H1 (cell line): ENCODE measurements around the gene IGFALS. TPM values are rescaled to one million over a fixed set of nuclear protein-coding genes. Genes with fewer than 3 reads are reported as not detected.

Experiments used
- CTCF ChIA-PET: fragments of 300-600 bp; sonication (Branson Sonifier 250); formaldehyde crosslinking; loops from one replicate; lab custom pipeline; 2021; ENCODE audit not compliant: partially characterized antibody; lab: Charles Lee
- POLR2A ChIA-PET: fragments of 300-600 bp; sonication (Branson Sonifier 250); formaldehyde crosslinking; loops from one replicate; lab custom pipeline; 2021; ENCODE audit warnings: inconsistent platforms; ENCODE audit not compliant: partially characterized antibody; lab: Charles Lee
- DNase-seq, 2 experiments: peaks; one replicate each; pipeline versions ENCODE4 v3.0.0 to v3.0.0-alpha.2; 2010 to 2022; ENCODE audit warnings: low spot score in 2 of 2, low read depth in 1 of 2, mixed read lengths in 1 of 2
- FAIRE-seq: peaks from 2 replicates; lab custom pipeline; 2011; peaks lifted over from hg19 to GRCh38; lab: Jason Lieb, UNC
- H2AFZ ChIP-seq: 2 replicates; pipeline ENCODE4 v1.8.1; 2012; ENCODE audit warnings: low read length, inconsistent platforms
- H2AK5ac ChIP-seq: 2 replicates; pipeline ENCODE4 v1.6.1; 2013; ENCODE audit warnings: low read depth, low read length
- H2BK120ac ChIP-seq: replicated peaks from 2 replicates; pipeline ENCODE3; 2013; ENCODE audit warnings: low read depth, low read length, inconsistent platforms
- H2BK12ac ChIP-seq: 2 replicates; pipeline ENCODE4 v1.6.1; 2013; ENCODE audit warnings: low read depth, low read length
- H2BK15ac ChIP-seq: 2 replicates; pipeline ENCODE4 v1.6.1; 2013; ENCODE audit warnings: low read length
- H2BK20ac ChIP-seq: 2 replicates; pipeline ENCODE4 v1.6.1; 2013; ENCODE audit warnings: low read length
- H2BK5ac ChIP-seq: 2 replicates; pipeline ENCODE4 v1.6.1; 2013; ENCODE audit warnings: low read depth, low read length
- H3K14ac ChIP-seq: 2 replicates; pipeline ENCODE4 v1.6.1; 2013; ENCODE audit warnings: inconsistent platforms; ENCODE audit not compliant: insufficient read length
- H3K18ac ChIP-seq: 2 replicates; pipeline ENCODE4 v1.6.1; 2013; ENCODE audit warnings: low read length; ENCODE audit errors: extremely low read depth
- H3K23ac ChIP-seq: 2 replicates; pipeline ENCODE4 v1.6.1; 2013; ENCODE audit warnings: inconsistent platforms; ENCODE audit not compliant: insufficient read length
- H3K23me2 ChIP-seq: 2 replicates; pipeline ENCODE4 v1.6.1; 2013; ENCODE audit warnings: low read depth, low read length
- H3K27ac ChIP-seq: 2 replicates; pipeline ENCODE4 v1.6.1; 2011; ENCODE audit warnings: low read depth, low read length, inconsistent platforms
- H3K27me3 ChIP-seq, 4 experiments: replicated peaks in 1 of 4; 1 replicate in 1 of 4; 2 replicates in 3 of 4; pipeline versions ENCODE4 v1.6.1 to v1.8.1; 2011 to 2013; ENCODE audit warnings: low read length in 3 of 4, mild to moderate bottlenecking in 3 of 4, inconsistent platforms in 2 of 4, mixed read lengths in 2 of 4, moderate library complexity in 1 of 4; ENCODE audit not compliant: control insufficient read depth in 3 of 4, insufficient read depth in 3 of 4; ENCODE audit errors: extremely low read depth in 1 of 4
- H3K36me3 ChIP-seq, 4 experiments: 2 replicates each; pipeline versions ENCODE4 v1.6.1 to v1.8.1; 2011 to 2013; ENCODE audit warnings: mild to moderate bottlenecking in 4 of 4, low read length in 3 of 4, moderate library complexity in 2 of 4, control low read depth in 1 of 4, inconsistent platforms in 1 of 4; ENCODE audit not compliant: insufficient read depth in 4 of 4, control insufficient read depth in 2 of 4
- H3K4ac ChIP-seq: replicated peaks from 2 replicates; pipeline ENCODE3; 2013; ENCODE audit warnings: low read length, low read depth, mixed read lengths, inconsistent platforms; ENCODE audit not compliant: insufficient read length
- H3K4me1 ChIP-seq, 4 experiments: replicated peaks in 1 of 4; 1 replicate in 1 of 4; 2 replicates in 3 of 4; pipeline versions ENCODE4 v1.6.1 to v1.8.1; 2011 to 2013; ENCODE audit warnings: low read length in 3 of 4, inconsistent platforms in 2 of 4, mixed read lengths in 1 of 4; ENCODE audit not compliant: insufficient read depth in 4 of 4, control insufficient read depth in 3 of 4
- H3K4me2 ChIP-seq, 2 experiments: 2 replicates each; pipeline versions ENCODE4 v1.6.1 to v1.8.1; 2011 to 2013; ENCODE audit warnings: low read depth in 2 of 2, low read length in 2 of 2, control low read depth in 1 of 2, inconsistent platforms in 1 of 2, mild to moderate bottlenecking in 1 of 2; ENCODE audit not compliant: insufficient read depth in 1 of 2
- H3K4me3 ChIP-seq, 4 experiments: fragments of 200-600, 300-600 bp in 1 of 4; sonication (generic), shearing (Covaris generic), sonication (Bioruptor Twin) in 1 of 4; 2 replicates each; pipeline versions ENCODE4 v1.5.1 to v1.8.1; 2011 to 2016; ENCODE audit warnings: low read length in 4 of 4, low read depth in 3 of 4, control low read depth in 2 of 4, inconsistent platforms in 2 of 4, mild to moderate bottlenecking in 2 of 4, mixed read lengths in 1 of 4, moderate library complexity in 1 of 4; ENCODE audit not compliant: insufficient read depth in 2 of 4; ENCODE audit errors: extremely low read depth in 1 of 4
- H3K56ac ChIP-seq: replicated peaks from 2 replicates; pipeline ENCODE3; 2013; ENCODE audit warnings: low read depth, mild to moderate bottlenecking, mixed read lengths, low read length, inconsistent platforms; ENCODE audit not compliant: insufficient read length
- H3K79me1 ChIP-seq: 2 replicates; pipeline ENCODE4 v1.6.1; 2013; ENCODE audit warnings: low read depth, low read length, control low read depth
- H3K79me2 ChIP-seq, 2 experiments: 2 replicates each; pipeline versions ENCODE4 v1.6.1 to v1.8.1; 2012 to 2013; ENCODE audit warnings: low read length in 2 of 2, mild to moderate bottlenecking in 2 of 2, inconsistent platforms in 1 of 2; ENCODE audit not compliant: insufficient read depth in 2 of 2, control insufficient read depth in 1 of 2
- H3K9ac ChIP-seq, 4 experiments: replicated peaks in 1 of 4; 1 replicate in 1 of 4; 2 replicates in 3 of 4; pipeline versions ENCODE4 v1.6.1 to v1.8.1; 2011 to 2013; ENCODE audit warnings: low read depth in 3 of 4, low read length in 3 of 4, control low read depth in 2 of 4, mild to moderate bottlenecking in 2 of 4, moderate library complexity in 2 of 4, inconsistent platforms in 1 of 4; ENCODE audit errors: extremely low read depth in 1 of 4
- H3K9me3 ChIP-seq, 2 experiments: 2 replicates each; pipeline versions ENCODE4 v1.6.1 to v1.8.1; 2012 to 2013; ENCODE audit warnings: mild to moderate bottlenecking in 2 of 2, moderate library complexity in 2 of 2, control low read depth in 1 of 2, inconsistent platforms in 1 of 2, low read depth in 1 of 2, low read length in 1 of 2, mixed read lengths in 1 of 2; ENCODE audit not compliant: insufficient read depth in 2 of 2
- H4K20me1 ChIP-seq, 2 experiments: replicated peaks in 1 of 2; 2 replicates each; pipeline versions ENCODE3 to v1.8.1; 2011 to 2013; ENCODE audit warnings: inconsistent platforms in 2 of 2, low read length in 2 of 2, mild to moderate bottlenecking in 1 of 2; ENCODE audit not compliant: insufficient read depth in 2 of 2, control insufficient read depth in 1 of 2
- H4K5ac ChIP-seq: 2 replicates; pipeline ENCODE4 v1.6.1; 2013; ENCODE audit warnings: low read length, low read depth, mixed read lengths, inconsistent platforms; ENCODE audit not compliant: insufficient read length
- H4K8ac ChIP-seq: 2 replicates; pipeline ENCODE4 v1.8.0; 2013; ENCODE audit warnings: mild to moderate bottlenecking, moderate library complexity, low read length, inconsistent platforms; ENCODE audit not compliant: insufficient read depth; ENCODE audit errors: extremely low read depth
- H4K91ac ChIP-seq: replicated peaks from 2 replicates; pipeline ENCODE3; 2013; ENCODE audit warnings: low read length, mixed read lengths, inconsistent platforms; ENCODE audit not compliant: insufficient read length
- CHD2 ChIP-seq: IDR thresholded peaks from 2 replicates; pipeline ENCODE4 v1.6.1; 2012; ENCODE audit warnings: low read length, improper control_type of control experiment
- CTBP2 ChIP-seq: IDR thresholded peaks from 2 replicates; pipeline ENCODE4 v1.7.0; 2011; ENCODE audit warnings: borderline replicate concordance, mild to moderate bottlenecking, moderate library complexity, mixed read lengths, low read length; ENCODE audit not compliant: insufficient read depth, insufficient read length
- GTF2F1 ChIP-seq: IDR thresholded peaks from 2 replicates; pipeline ENCODE4 v1.6.1; 2012; ENCODE audit warnings: low read depth, low read length, improper control_type of control experiment, borderline replicate concordance
- NANOG ChIP-seq: IDR thresholded peaks from 2 replicates; pipeline ENCODE4 v1.6.1; 2011; ENCODE audit warnings: low read length, low read depth, mild to moderate bottlenecking, inconsistent platforms; ENCODE audit not compliant: insufficient read depth, poor library complexity, severe bottlenecking
- POU5F1 ChIP-seq: IDR thresholded peaks from 2 replicates; pipeline ENCODE4 v1.6.1; 2011; ENCODE audit warnings: low read depth, mild to moderate bottlenecking, low read length, moderate library complexity
- SRF ChIP-seq: IDR thresholded peaks from 2 replicates; pipeline ENCODE4 v1.6.1; 2011; ENCODE audit warnings: mild to moderate bottlenecking, low read depth, low read length, moderate library complexity
- YY1 ChIP-seq: IDR thresholded peaks from 2 replicates; pipeline ENCODE4 v1.6.1; 2011; ENCODE audit warnings: low read depth, mild to moderate bottlenecking, low read length
- WGBS, 2 experiments: shearing (Covaris generic) in 1 of 2; methylation state at CpG; one replicate each; pipeline versions ENCODE4 v1.1.6 to v1.1.7; 2013 to 2015; ENCODE audit warnings: low lambda C conversion rate in 2 of 2, mixed read lengths in 2 of 2, inconsistent platforms in 1 of 2, low coverage in 1 of 2, missing lambda C conversion rate in 1 of 2; ENCODE audit not compliant: insufficient replicate concordance in 2 of 2, insufficient coverage in 1 of 2, insufficient read length in 1 of 2; ENCODE audit errors: extremely low coverage in 1 of 2, missing lambda C conversion rate in 1 of 2; 5-methylcytosine and 5-hydroxymethylcytosine counted together
- polyA plus RNA-seq, 7 experiments: library from polyadenylated mRNA; depleted of rRNA in 3 of 7; stranded (reverse) in 5 of 7; unstranded in 2 of 7; fragments of >200 nt in 5 of 7; fragments of 200-250 nt in 2 of 7; gene quantifications; 1 replicate in 5 of 7; 2 replicates in 1 of 7; 4 replicates in 1 of 7; pipeline versions ENCODE4 v1.2.1 to v1.2.3, GENCODE V29; 2011 to 2013; ENCODE audit warnings: missing spikeins in 2 of 7, mixed read lengths in 2 of 7
- total RNA-seq: library from RNA; stranded (reverse); fragmentation: NEBNext Ultra II Directional; extraction: Animal tissue kit (Norgen Biotek cat#: 25700); gene quantifications from 2 replicates; pipeline ENCODE4 v1.2.1, GENCODE V29; 2021
- TF ChIP-seq, protein P1 (sequence below): IDR thresholded peaks from 2 replicates; pipeline ENCODE4 v1.6.1; 2012; ENCODE audit warnings: low read length, inconsistent platforms

The IGFALS gene
- total and polyA plus RNA-seq, 2 of the 8 experiments (the other 6 are each of a cell fraction or from before 2014, with no cell fraction given) = not detected

DNA sequence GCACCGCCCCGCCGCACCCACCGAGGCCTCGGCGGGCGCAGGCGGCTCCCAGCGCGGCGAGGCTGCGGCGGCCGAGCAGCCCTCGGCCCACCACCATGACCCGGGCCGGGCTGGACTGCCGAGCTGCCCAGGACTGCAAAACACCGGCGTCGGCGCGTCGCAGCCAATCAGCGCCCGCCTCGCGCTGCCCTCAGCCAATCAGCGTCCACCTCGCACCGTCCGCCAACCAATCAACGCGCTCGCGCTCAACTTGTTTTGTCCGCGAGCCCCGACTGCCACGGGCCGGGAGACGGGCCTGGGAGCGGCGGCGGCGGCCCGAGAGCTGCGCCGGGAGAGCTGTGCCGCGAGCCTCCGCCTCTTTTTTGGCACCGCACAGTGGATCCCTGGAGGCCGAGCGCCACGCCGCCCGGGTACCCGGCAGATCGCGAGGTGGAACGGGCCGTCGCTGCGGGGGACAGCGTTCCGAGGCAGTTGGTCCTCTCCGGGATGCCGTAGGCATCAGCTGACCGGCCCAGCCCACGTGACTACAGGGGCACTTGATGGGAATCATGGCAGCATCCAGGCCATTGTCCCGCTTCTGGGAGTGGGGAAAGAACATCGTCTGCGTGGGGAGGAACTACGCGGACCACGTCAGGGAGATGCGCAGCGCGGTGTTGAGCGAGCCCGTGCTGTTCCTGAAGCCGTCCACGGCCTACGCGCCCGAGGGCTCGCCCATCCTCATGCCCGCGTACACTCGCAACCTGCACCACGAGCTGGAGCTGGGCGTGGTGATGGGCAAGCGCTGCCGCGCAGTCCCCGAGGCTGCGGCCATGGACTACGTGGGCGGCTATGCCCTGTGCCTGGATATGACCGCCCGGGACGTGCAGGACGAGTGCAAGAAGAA, 33.4 kb upstream of the IGFALS start, which contains the start of the genes FAHD1 and HAGH:
Gene FAHD1, plus strand, starts transcription at position 516 of the 883 bp plus-strand sequence. Its CDS starts 33 bp downstream, at position 549.
Gene HAGH, minus strand, starts transcription at position 135 of the 883 bp plus-strand sequence. Its CDS starts 38 bp downstream, at position 97.
- Histone ChIP-seq H4K91ac (peak within 1 kb of the TSS; percentile 99), H3K79me1 (peaks cover 10% of the 10 kb centered on the region), H2AK5ac (peak within 1 kb of the TSS; percentile 59; the same call in 1 of the 2 replicates), H2BK120ac (no peak within 1 kb of the TSS), H3K56ac (peak within 1 kb of the TSS; percentile 87), H2BK5ac (peak within 1 kb of the TSS; percentile 41; the same call in 1 of the 2 replicates), H4K20me1 (peaks cover 2 to 12% of the 10 kb centered on the region in 2 experiments), H4K8ac (peak within 1 kb of the TSS; percentile 97), H3K23me2 (peaks cover 3% of the 10 kb centered on the region; the same call in 1 of the 2 replicates), H3K4me3 (peak within 1 kb of the TSS; percentile 83 to 95 (median 90)), H3K14ac (no peak within 1 kb of the TSS), H3K4me1 (peaks cover 0 to 10% (median 3%) of the 10 kb centered on the region in 4 experiments; a peak in 5 of 7 replicates), H3K9me3 (no peaks in the 10 kb centered on the region), H3K79me2 (peaks cover 0 to 20% of the 10 kb centered on the region in 2 experiments; a peak in 2 of 4 replicates), H2BK20ac (no peak within 1 kb of the TSS), H3K9ac (peak within 1 kb of the TSS; percentile 67 to 88 (median 87)), H3K4me2 (peak within 1 kb of the TSS; percentile 70 to 98), H2AFZ (peak within 1 kb of the TSS; percentile 95), H2BK12ac (peak within 1 kb of the TSS; percentile 72; the same call in 1 of the 2 replicates), H3K27ac (peak within 1 kb of the TSS; percentile 58; the same call in 1 of the 2 replicates), H3K4ac (peak within 1 kb of the TSS; percentile 98), H3K18ac (peak within 1 kb of the TSS; percentile 96), H2BK15ac (peak within 1 kb of the TSS; percentile 98; the same call in 1 of the 2 replicates), H3K23ac (no peak within 1 kb of the TSS), H3K27me3 (peaks cover 0 to 5% (median 0%) of the 10 kb centered on the region in 4 experiments; a peak in 4 of 7 replicates), H4K5ac (peak within 1 kb of the TSS; percentile 81), H3K36me3 (no peaks in the 10 kb centered on the region; a peak in 1 of 8 replicates)
- ChIA-PET POLR2A (interaction anchor here (0.6 to 2.5 kb wide), 21 partner anchors 11 to 151 kb away, joined by 3 to 13 read pairs (median 4); partner anchors contain the start of genes EME2, JPT2, MRPS34 and MSRB1), CTCF (interaction anchor here (1.1 kb wide), 1 partner anchor 42 kb away, joined by 3 read pairs; no protein-coding TSS in a partner anchor)
- FAIRE-seq = no peak
- WGBS, 2 experiments = 2% methylated on average over 87 of the region's 104 CpGs; no CpG with 5 or more reads in 1 of the 2 experiments
- DNase-seq = peak; percentile 83 to 95
- TF ChIP-seq POU5F1 = no peak
- TF ChIP-seq CTBP2 = no peak
- TF ChIP-seq, protein P1, sequence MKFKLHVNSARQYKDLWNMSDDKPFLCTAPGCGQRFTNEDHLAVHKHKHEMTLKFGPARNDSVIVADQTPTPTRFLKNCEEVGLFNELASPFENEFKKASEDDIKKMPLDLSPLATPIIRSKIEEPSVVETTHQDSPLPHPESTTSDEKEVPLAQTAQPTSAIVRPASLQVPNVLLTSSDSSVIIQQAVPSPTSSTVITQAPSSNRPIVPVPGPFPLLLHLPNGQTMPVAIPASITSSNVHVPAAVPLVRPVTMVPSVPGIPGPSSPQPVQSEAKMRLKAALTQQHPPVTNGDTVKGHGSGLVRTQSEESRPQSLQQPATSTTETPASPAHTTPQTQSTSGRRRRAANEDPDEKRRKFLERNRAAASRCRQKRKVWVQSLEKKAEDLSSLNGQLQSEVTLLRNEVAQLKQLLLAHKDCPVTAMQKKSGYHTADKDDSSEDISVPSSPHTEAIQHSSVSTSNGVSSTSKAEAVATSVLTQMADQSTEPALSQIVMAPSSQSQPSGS = no peak
- TF ChIP-seq CHD2 = peak; percentile 45
- TF ChIP-seq GTF2F1 = no peak
- TF ChIP-seq YY1 = peak; percentile 92
- peak; percentile 51 for TF ChIP-seq NANOG
- TF ChIP-seq SRF = no peak
